AG09309 (cell line): ENCODE measurements around the gene STXBP1.

ENCODE experiments used
- DNase-seq: peaks from one replicate; pipeline ENCODE4 v3.0.0-alpha.2; 2010; ENCODE audit warnings: low read depth
- H3K4me3 ChIP-seq: 2 replicates; pipeline ENCODE4 v1.5.1; 2011; ENCODE audit warnings: mild to moderate bottlenecking, low read depth, low read length, moderate library complexity; ENCODE audit not compliant: control insufficient read depth
- TF ChIP-seq, protein P1 (sequence below): IDR thresholded peaks from 2 replicates; pipeline ENCODE4 v1.5.1; 2011; ENCODE audit warnings: mild to moderate bottlenecking, low read depth, low read length, inconsistent platforms; ENCODE audit not compliant: insufficient read depth, control insufficient read depth; ENCODE audit errors: missing control alignments

Gene STXBP1

DNA sequence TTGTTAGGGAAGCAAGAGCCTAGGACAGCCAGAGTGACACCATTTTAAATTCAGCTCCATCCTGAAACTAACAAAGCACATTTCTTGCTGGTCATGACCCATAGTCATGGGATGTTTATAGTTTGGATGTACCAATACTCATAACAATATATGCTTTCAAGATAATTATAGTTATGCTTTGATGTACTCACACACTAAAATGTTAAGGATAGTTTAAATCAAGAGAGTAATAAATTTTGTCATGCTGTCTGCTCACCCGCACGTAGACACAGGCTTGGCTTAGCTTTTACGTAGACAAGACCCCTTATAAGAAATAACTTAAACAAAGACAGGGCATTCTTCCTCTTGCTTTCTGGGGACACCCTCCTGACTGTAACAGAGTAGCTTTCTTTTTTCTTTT is 8.9 kb upstream of the STXBP1 start:
- H3K4me3 ChIP-seq = no peak overlapping the region
- TF ChIP-seq, protein P1, sequence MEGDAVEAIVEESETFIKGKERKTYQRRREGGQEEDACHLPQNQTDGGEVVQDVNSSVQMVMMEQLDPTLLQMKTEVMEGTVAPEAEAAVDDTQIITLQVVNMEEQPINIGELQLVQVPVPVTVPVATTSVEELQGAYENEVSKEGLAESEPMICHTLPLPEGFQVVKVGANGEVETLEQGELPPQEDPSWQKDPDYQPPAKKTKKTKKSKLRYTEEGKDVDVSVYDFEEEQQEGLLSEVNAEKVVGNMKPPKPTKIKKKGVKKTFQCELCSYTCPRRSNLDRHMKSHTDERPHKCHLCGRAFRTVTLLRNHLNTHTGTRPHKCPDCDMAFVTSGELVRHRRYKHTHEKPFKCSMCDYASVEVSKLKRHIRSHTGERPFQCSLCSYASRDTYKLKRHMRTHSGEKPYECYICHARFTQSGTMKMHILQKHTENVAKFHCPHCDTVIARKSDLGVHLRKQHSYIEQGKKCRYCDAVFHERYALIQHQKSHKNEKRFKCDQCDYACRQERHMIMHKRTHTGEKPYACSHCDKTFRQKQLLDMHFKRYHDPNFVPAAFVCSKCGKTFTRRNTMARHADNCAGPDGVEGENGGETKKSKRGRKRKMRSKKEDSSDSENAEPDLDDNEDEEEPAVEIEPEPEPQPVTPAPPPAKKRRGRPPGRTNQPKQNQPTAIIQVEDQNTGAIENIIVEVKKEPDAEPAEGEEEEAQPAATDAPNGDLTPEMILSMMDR = no peak
- DNase-seq = no peak

DNA sequence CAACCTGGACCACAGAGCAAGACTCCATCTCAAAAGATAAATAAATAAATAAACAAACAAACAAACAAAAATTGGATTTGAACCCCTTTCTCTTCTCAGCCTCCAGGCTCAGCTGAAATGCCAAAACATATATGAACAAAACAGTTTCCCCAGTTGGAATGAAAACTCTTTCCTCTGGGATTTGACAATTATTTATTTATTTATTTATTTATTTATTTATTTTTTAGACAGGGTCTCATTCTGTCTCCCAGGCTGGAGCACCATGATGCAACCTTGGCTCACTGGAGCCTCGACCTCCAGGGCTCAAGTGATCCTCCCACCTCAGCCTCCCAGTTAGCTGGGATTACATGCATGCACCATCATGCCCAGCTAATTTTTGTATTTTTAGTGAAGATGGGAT is 6.0 kb upstream of the STXBP1 start:
- no peak for DNase-seq
- TF ChIP-seq, protein P1 = no peak
- no peak overlapping the region for H3K4me3 ChIP-seq

DNA sequence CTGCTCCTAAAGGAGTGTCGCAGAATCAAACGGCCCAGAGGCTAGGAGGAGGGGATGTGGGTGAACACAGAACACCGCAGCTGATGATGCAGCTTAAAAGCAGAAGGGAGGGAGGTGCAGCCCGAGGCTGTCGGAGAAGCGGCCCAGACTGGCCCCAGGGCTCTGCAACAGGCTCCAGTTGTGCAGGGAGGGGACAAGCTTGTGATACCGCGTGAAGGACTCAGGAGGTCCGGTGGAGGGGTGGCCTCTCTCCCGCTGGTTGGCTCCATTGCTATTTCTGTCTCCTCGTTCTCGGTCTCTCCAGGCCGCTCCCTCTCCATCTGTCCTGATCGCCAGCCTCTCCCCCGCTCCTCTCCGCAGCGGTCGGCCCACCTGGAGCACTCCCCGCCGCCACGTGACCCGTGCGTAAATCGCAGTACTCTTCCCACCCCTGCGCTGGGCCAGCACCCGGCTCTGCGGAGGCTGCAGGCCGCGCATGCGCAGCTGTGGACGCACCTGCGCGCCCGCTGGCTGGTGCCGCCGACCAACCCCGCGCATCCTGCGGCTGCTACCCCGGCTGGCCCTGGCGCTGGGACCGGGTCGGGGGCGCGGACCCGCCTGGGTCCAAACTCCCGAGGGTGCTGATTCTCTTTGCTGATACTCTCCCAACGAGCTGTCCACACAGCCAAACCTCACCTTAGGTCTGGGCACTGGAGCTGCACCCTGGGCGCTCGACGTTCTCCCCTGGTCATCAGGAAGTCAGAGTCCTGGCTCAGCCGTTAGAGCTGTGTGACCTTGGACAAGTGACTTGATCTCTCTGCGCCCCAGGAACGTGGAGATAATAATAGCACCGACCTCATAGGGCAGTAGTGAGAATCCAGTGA is 3.7 kb upstream of the STXBP1 start:
- DNase-seq = no peak
- H3K4me3 ChIP-seq = peak overlapping the region; percentile 31
- TF ChIP-seq, protein P1 = no peak

DNA sequence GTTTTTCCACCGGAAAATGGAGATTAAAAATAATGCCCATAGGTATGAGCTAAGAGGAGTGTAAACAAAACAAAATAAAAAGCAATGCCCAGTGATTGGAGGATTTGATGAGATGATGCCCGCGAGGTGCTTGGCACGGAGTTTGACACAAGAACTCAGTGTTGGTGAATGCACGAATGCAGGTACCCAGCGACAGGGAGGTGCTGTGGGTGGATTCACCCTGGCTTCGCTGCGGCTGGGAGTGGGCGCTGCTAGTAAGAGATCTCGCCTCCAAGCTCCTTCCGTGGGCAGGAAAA is 526 bp upstream of the STXBP1 start:
- TF ChIP-seq, protein P1 = no peak
- no peak for DNase-seq

DNA sequence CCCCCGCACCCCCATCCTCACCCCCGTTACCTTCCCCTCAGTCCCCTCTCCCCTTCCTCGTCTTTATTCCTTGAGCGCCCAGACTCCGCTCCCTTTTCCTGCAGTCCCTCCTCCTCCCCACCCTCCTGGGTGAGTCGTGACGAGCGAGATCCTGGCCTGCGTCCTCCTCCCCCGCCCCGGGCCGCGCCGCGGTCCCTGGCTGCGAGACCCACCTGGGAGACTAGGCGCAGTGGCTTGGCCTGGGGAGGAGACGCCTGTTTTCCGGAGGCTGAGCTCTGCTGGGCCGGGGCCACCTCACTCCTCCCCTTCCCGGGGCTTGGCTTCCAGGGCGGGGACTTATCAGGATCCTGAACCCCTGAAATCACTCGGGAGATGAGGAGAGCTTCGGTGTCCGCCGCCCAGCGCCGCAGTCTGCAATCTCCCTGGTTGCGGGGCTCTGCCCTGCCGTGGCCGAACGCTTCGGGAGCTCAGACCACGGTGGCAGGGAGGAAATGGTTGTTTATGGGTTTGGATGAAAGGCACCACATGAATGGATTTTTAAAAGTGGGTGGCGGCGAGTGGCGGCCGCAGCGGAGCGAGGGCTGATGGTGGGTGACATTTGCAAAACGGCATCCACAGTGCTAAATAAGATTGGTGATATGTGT is 984 bp downstream of the STXBP1 start:
- TF ChIP-seq, protein P1 = no peak

More for the DNA sequence above, 526 bp upstream of the STXBP1 start:
- H3K4me3 ChIP-seq = peak overlapping the region; percentile 64

DNA sequence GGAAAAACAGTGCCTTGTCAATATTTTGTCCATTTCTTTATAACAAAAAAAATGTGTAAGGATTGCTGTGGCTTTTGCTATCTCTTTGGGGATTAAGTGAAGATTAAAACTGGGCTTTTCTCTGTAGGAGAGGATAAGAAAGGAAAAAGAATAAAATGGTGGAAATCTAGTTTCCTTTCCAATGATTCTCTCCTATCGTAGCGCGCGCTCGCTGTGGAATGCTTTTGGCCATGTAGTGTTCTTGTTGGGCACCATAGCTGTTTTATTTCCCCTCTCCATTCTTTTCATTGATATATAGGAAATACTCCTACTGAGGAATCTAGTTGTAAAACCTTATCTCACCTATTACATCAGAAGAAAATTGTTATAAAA is 1.5 kb downstream of the STXBP1 start:
- H3K4me3 ChIP-seq = peak overlapping the region; percentile 92

More for the DNA sequence above, 984 bp downstream of the STXBP1 start:
- peak overlapping the region; percentile 92 for H3K4me3 ChIP-seq
- no peak for DNase-seq

More for the DNA sequence above, 1.5 kb downstream of the STXBP1 start:
- DNase-seq = no peak
- TF ChIP-seq, protein P1 = no peak
